ENCODE measurements around the gene PPFIA4. TPM values are rescaled to one million over a fixed set of nuclear protein-coding genes. Genes with fewer than 3 reads are reported as not detected.

Gene PPFIA4
- total and polyA plus RNA-seq, 8 donors = 0.29 to 2.2 (median 0.89) TPM; not detected in 1

DNA sequence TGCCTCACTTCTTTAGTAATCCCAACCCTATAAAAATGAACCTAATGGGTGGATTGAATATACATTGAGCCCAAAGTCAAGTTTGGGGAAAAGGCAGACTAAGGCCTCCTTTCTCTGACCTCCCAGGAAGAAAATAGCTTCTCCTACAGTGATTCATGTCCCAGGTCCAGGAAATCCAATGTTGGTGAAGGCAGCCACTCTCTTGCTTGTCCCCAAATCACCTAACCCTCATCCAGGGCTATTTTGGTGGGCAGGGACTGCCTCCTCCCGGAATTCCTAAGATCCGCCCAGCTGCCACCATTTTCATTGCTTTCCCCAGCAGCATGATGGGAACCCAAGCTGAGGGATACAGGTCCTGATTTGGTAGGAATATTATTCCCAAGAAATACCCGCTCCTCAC lies 51.1 kb downstream of the PPFIA4 start:
- H3K4me3 ChIP-seq = no peak overlapping the region
- intact Hi-C loops (cut with DNase I; ENCODE audit: low total_unique reads) = no loop called here
- H3K36me3 ChIP-seq = peaks cover 0 to under 1% (median 0%) of the 10 kb centered on the region in 4 donors
- peaks cover 5 to 14% (median 10%) of the 10 kb centered on the region in 4 donors for H3K4me1 ChIP-seq
- 56 to 99% (median 89%) methylated on average over 3 of the region's 3 CpGs for WGBS, 5 donors
- H3K27me3 ChIP-seq = peaks cover 0 to 66% (median 25%) of the 10 kb centered on the region in 3 donors
- TF ChIP-seq POLR2AphosphoS5 (IDR thresholded peaks at IDR 0.05) = no peak
- TF ChIP-seq POLR2A (IDR thresholded peaks at IDR 0.05) = no peak
- TF ChIP-seq, protein P1, sequence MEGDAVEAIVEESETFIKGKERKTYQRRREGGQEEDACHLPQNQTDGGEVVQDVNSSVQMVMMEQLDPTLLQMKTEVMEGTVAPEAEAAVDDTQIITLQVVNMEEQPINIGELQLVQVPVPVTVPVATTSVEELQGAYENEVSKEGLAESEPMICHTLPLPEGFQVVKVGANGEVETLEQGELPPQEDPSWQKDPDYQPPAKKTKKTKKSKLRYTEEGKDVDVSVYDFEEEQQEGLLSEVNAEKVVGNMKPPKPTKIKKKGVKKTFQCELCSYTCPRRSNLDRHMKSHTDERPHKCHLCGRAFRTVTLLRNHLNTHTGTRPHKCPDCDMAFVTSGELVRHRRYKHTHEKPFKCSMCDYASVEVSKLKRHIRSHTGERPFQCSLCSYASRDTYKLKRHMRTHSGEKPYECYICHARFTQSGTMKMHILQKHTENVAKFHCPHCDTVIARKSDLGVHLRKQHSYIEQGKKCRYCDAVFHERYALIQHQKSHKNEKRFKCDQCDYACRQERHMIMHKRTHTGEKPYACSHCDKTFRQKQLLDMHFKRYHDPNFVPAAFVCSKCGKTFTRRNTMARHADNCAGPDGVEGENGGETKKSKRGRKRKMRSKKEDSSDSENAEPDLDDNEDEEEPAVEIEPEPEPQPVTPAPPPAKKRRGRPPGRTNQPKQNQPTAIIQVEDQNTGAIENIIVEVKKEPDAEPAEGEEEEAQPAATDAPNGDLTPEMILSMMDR (IDR thresholded peaks at IDR 0.05) = no peak
- TF ChIP-seq EP300 (IDR thresholded peaks at IDR 0.05) = no peak
- no peaks in the 10 kb centered on the region for H3K9me3 ChIP-seq
- H3K27ac ChIP-seq = no peak overlapping the region
- no peak for DNase-seq

DNA sequence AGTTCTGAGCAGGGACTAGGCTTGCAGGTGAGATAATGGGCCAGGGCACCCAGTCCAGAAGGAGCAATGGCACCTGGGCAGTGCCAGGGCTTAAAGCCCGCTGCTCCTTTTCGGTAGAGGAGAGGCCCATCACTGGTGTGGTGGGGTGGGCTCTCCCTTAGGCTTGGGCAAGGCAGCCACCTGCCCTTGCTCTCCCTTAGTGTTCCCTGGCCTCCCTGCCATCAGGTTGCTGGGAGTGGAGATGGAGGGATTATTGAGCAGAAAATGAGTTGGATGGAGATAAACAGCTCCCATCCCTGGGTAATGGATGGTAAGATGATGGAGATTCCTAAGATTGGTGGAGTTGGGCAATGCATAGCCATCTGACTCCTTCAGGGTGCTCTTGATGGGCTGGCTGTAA lies 51.7 kb downstream of the PPFIA4 start:
- 88 to 100% (median 97%) methylated on average over 2 of the region's 2 CpGs for WGBS, 5 donors
- no peak for DNase-seq
- Histone ChIP-seq H3K4me3 (no peak overlapping the region), H3K27me3 (peaks cover 0 to 68% (median 25%) of the 10 kb centered on the region in 3 donors), H3K4me1 (peaks cover 5 to 14% (median 10%) of the 10 kb centered on the region in 4 donors), H3K9me3 (no peaks in the 10 kb centered on the region), H3K27ac (no peak overlapping the region), H3K36me3 (no peaks in the 10 kb centered on the region)
- TF ChIP-seq, protein P1 (IDR thresholded peaks at IDR 0.05) = no peak
- TF ChIP-seq POLR2AphosphoS5 (IDR thresholded peaks at IDR 0.05) (no peak), EP300 (IDR thresholded peaks at IDR 0.05) (no peak), POLR2A (IDR thresholded peaks at IDR 0.05) (no peak)
- intact Hi-C loops (cut with DNase I; ENCODE audit: low total_unique reads) = no loop called here

DNA sequence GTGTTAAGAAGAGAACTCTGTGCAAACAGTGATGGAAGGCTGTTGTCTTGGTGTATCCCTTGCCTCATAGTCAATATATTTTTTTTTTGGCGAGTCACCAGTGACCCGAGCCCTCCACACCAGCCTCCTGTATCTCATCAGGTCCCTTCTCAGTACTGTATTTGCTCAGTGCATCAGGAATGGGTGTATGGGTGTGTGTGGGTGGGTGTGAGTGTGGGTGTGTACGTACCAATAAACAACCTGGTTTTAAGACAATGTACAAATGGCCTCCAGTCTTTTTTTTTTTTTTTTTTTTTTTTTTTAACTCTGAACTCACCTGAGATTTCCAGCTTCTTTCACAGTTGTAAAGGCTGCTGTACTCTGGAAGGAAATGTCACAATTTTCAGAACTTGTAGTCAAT lies 52.2 kb downstream of the PPFIA4 start:
- no peak overlapping the region for H3K27ac ChIP-seq
- no peak overlapping the region for H3K4me3 ChIP-seq
- TF ChIP-seq EP300 (IDR thresholded peaks at IDR 0.05) (no peak), POLR2A (IDR thresholded peaks at IDR 0.05) (no peak), POLR2AphosphoS5 (IDR thresholded peaks at IDR 0.05) (no peak)
- TF ChIP-seq, protein P1 (IDR thresholded peaks at IDR 0.05) = no peak
- 45 to 72% (median 64%) methylated on average over 3 of the region's 3 CpGs for WGBS, 5 donors
- DNase-seq = no peak
- no peaks in the 10 kb centered on the region for H3K36me3 ChIP-seq
- intact Hi-C loops (cut with DNase I; ENCODE audit: low total_unique reads) = no loop called here
- H3K27me3 ChIP-seq = peaks cover 0 to 63% (median 25%) of the 10 kb centered on the region in 3 donors
- H3K9me3 ChIP-seq = no peaks in the 10 kb centered on the region
- peaks cover 5 to 14% (median 10%) of the 10 kb centered on the region in 4 donors for H3K4me1 ChIP-seq

DNA sequence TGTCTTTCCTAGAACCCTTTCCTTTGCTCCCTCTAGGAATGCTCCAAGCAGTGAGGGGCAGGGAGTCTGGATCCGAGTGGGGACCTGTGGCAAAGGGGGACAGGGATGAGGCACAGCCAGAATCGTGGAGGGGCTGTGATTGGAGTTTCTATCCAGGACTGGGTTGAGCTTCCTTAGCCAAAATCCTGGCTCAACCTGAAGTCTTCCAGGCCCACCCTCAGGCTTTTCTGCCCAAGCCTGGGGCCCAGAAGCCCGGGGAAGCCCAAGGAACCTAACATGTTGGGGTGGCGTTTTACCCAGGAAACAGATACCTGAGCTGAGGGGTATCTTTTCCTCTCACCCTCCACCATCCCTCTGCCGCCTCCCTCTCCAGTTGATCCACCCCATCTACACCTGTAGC lies 54.2 kb downstream of the PPFIA4 start:
- Histone ChIP-seq H3K4me3 (no peak overlapping the region), H3K36me3 (no peaks in the 10 kb centered on the region), H3K27ac (no peak overlapping the region), H3K9me3 (no peaks in the 10 kb centered on the region), H3K27me3 (peaks cover 0 to 48% (median 20%) of the 10 kb centered on the region in 3 donors), H3K4me1 (peaks cover 2 to 7% (median 7%) of the 10 kb centered on the region in 4 donors)
- TF ChIP-seq, protein P1 (IDR thresholded peaks at IDR 0.05) = no peak
- TF ChIP-seq POLR2A (IDR thresholded peaks at IDR 0.05) (no peak), EP300 (IDR thresholded peaks at IDR 0.05) (no peak), POLR2AphosphoS5 (IDR thresholded peaks at IDR 0.05) (no peak)
- intact Hi-C loops (cut with DNase I; ENCODE audit: low total_unique reads) = no loop called here
- DNase-seq = no peak
- 73 to 93% (median 91%) methylated on average over 4 to 5 of the region's 5 CpGs for WGBS, 5 donors
